ENCODE measurements around the gene ADCY2. TPM values are rescaled to one million over a fixed set of nuclear protein-coding genes. Genes with fewer than 3 reads are reported as not detected.

The ADCY2 gene
- polyA plus RNA-seq, 1 experiment = not detected

- no peak for TF ChIP-seq CTCF (IDR thresholded peaks at IDR 0.05; ENCODE audit: low read depth, low read length)
- Histone ChIP-seq H3K27ac (ENCODE audit: low read depth, low read length) (no peak overlapping the region), H3K4me3 (ENCODE audit: low read depth, low read length) (no peak overlapping the region), H3K27me3 (ENCODE audit: control insufficient read depth, insufficient read depth, low read length) (no peaks in the 10 kb centered on the region), H3K9me3 (ENCODE audit: control insufficient read depth, insufficient read depth, low read length) (peaks cover 21% of the 10 kb centered on the region)
- ChIA-PET CTCF (no interaction called here), POLR2A (no interaction called here)
- DNase-seq (ENCODE audit: low read depth, low spot score) = no peak
Observed at GRCh38 chr5:7478459-7478858, 82.5 kb downstream of the ADCY2 start.

DNA sequence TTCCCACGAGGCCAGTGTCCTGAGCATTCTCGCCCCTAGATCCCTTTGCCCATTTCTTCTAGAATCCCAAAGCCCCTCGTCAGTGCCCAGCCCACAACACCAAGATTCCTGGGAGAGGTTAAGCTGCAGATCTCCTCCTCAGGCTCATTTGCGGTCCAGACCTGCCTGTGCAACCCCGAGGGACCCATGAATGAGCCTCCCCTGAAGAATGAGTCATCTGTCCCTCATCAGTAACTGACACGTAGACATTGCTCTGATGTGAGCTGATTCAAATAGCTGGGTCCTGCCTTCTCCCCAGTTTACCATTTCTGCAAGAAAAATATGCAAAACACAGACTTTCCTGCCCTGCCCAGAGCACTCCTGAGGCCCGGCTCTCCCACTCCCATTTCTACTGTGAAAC lies 92.8 kb downstream of the ADCY2 start:
- ChIA-PET POLR2A (no interaction called here), CTCF (no interaction called here)
- H3K4me3 ChIP-seq (ENCODE audit: low read depth, low read length) = no peak overlapping the region
- no peaks in the 10 kb centered on the region for H3K27me3 ChIP-seq (ENCODE audit: control insufficient read depth, insufficient read depth, low read length)
- no peak for TF ChIP-seq CTCF (IDR thresholded peaks at IDR 0.05; ENCODE audit: low read depth, low read length)
- DNase-seq (ENCODE audit: low read depth, low spot score) = no peak
- H3K9me3 ChIP-seq (ENCODE audit: control insufficient read depth, insufficient read depth, low read length) = peaks cover 36% of the 10 kb centered on the region; the same call in 1 of the 2 replicates
- H3K27ac ChIP-seq (ENCODE audit: low read depth, low read length) = no peak overlapping the region

GRCh38 chr5:7492371-7492770 lies 96.4 kb downstream of the ADCY2 start:
- TF ChIP-seq CTCF (IDR thresholded peaks at IDR 0.05; ENCODE audit: low read depth, low read length) = no peak
- Histone ChIP-seq H3K9me3 (ENCODE audit: control insufficient read depth, insufficient read depth, low read length) (peaks cover 37% of the 10 kb centered on the region; the same call in 1 of the 2 replicates), H3K4me3 (ENCODE audit: low read depth, low read length) (no peak overlapping the region), H3K27me3 (ENCODE audit: control insufficient read depth, insufficient read depth, low read length) (no peaks in the 10 kb centered on the region), H3K27ac (ENCODE audit: low read depth, low read length) (no peak overlapping the region)
- DNase-seq (ENCODE audit: low read depth, low spot score) = no peak
- ChIA-PET CTCF (no interaction called here), POLR2A (no interaction called here)

- ChIA-PET CTCF (no interaction called here), POLR2A (no interaction called here)
- no peaks in the 10 kb centered on the region for H3K27me3 ChIP-seq (ENCODE audit: control insufficient read depth, insufficient read depth, low read length)
- no peak for TF ChIP-seq CTCF (IDR thresholded peaks at IDR 0.05; ENCODE audit: low read depth, low read length)
- no peak for DNase-seq (ENCODE audit: low read depth, low spot score)
- H3K4me3 ChIP-seq (ENCODE audit: low read depth, low read length) = no peak overlapping the region
- H3K9me3 ChIP-seq (ENCODE audit: control insufficient read depth, insufficient read depth, low read length) = peaks cover 37% of the 10 kb centered on the region; the same call in 1 of the 2 replicates
- H3K27ac ChIP-seq (ENCODE audit: low read depth, low read length) = no peak overlapping the region
Observed at GRCh38 chr5:7493081-7493480, 97.1 kb downstream of the ADCY2 start.

DNA sequence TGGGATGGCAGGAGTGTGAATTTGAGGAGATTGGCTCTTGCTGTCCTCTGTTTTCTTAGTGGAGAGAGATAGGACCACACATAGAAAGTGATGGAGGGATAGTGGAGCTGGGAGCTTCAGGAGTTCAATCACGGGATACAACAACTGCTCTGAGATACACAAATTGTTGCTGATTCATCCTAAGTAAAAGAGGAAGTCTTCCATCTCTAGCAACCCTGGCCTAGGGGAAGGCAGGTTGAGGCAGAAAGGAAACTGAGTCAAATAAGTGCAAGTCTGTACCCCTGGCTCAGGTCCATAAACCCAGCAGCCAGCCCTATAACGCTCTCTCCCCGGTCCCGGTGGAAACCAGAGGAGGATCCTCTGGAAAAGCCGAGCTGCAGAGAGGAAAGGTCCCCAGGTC lies 97.7 kb downstream of the ADCY2 start:
- DNase-seq (ENCODE audit: low read depth, low spot score) = no peak
- Histone ChIP-seq H3K27me3 (ENCODE audit: control insufficient read depth, insufficient read depth, low read length) (no peaks in the 10 kb centered on the region), H3K27ac (ENCODE audit: low read depth, low read length) (no peak overlapping the region), H3K4me3 (ENCODE audit: low read depth, low read length) (no peak overlapping the region), H3K9me3 (ENCODE audit: control insufficient read depth, insufficient read depth, low read length) (peaks cover 34% of the 10 kb centered on the region; the same call in 1 of the 2 replicates)
- ChIA-PET POLR2A (no interaction called here), CTCF (no interaction called here)
- no peak for TF ChIP-seq CTCF (IDR thresholded peaks at IDR 0.05; ENCODE audit: low read depth, low read length)
